NCI-H2081 (cell line): Measurements from ENCODE around the gene AMPH.

Experiments
- DNase-seq, 2 experiments: peaks; one replicate each; lab custom pipeline; 2025; lab: John Stamatoyannopoulos, UW

The AMPH gene

DNA sequence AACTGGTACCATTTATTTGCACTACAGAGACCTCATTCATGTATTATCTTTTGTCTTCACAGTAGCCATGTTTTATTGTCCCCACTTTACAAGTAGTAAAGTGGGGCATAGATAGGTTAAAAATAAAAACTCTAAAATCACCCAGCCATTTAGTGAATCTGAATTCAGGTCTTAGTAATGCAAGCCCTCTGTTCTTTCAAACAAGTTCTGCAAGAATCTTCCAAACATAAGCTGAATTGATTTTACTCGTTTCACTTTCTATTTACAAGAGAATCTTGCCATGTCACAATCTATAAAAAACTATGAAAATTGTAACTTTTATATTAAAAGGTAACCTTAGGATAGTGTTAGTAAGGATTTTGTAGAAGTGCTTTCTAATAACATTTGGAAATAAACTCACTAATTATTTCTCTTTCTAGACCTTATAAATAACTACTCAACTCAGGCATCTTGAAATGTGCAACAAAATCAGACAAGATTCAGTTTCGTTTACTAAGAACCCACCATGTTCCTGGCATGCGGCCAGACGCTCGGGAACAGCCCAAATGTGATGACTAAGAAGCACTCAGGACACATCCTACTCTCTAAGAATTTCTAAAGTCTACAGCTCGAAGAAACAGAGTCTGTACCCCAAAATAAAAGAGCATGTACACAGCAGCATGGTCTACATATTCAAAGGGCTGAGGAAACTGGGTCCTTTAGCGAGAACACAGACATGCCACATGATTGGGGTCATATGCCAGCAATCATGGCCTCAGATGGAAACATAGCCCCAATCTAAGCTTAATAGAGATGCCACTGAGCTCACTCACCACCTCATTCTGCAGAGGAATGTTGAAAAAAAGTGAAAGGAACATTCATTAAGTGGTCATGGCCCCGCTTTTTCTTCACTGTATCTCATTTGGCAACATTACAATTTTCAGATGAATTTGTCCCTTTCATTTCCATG is 167.6 kb downstream of the AMPH start:
- no peak for DNase-seq

DNA sequence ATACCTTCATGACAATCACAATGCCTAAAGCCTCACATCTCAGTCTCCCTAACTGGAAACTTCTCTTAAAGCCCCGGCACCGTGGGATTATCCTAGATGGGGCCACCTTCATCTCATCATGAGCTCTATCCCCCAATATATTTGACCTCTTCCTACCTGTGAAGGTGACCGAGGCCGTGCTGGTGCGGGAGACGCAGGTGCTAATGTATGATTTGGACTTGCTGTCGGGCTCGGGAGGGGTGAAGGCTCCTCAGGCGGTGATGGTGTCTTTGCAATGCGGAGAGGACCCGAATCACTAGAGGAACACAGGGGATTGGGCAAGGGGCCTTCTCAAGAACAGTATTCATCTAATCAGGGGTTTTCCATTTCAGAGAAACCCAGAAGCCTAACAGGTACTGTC is 168.4 kb downstream of the AMPH start:
- DNase-seq: no peak

DNA sequence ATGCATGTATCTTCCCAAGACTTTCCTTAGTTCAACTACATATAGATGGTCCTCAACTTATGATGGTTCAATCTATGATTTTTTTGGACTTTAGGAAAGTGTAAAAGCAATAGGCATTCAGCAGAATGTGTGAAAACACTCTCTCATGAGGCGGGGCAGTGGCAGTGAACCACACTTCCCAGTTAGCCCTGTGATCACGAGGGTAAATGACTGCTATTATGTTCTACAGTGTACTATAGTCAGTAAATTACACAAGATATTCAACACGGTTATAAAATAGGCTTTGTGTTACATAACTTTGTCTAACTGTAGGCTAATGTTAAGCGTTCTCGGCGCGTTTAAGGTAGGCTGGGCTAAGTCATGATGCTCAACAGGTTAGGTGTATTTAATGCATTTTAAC is 169.3 kb downstream of the AMPH start:
- no peak for DNase-seq

DNA sequence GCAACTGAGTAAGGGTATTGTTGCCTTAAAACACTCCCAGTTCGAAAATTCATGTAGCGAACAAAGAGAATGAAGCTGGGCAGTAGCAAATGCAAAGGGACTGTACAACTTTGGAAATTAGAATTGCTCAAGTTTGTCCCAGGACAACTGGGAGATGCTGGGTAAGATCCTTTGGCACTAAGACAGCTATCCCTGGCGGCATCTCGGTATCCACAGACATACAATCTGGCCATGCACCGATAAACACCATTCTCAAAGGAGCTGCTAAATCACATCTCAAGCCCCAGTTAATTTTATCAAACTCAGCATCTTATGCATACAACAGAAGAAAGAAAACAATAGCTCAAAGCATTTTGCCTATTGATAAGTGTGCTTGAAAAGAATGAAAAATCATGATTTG is 177.3 kb downstream of the AMPH start:
- DNase-seq: no peak

DNA sequence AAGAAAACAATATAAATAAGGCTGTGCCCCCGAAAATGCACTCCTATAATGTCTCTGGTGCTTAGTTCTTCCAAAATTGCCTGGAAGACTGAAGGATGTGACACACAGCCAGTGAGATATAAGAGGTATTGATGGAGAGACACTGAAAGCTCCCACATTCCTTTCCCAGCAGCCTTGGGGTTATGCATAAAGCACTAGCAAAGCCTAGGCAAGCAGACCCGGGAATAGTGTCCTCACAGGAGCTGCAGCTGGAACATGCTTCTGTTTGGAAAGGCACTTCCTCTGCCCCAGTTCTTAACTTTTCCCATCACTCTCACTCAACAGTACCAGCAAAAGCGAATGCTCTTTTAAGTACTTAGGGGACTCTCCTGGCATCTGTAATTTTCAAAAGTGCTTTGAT is 178.0 kb downstream of the AMPH start:
- DNase-seq: no peak

DNA sequence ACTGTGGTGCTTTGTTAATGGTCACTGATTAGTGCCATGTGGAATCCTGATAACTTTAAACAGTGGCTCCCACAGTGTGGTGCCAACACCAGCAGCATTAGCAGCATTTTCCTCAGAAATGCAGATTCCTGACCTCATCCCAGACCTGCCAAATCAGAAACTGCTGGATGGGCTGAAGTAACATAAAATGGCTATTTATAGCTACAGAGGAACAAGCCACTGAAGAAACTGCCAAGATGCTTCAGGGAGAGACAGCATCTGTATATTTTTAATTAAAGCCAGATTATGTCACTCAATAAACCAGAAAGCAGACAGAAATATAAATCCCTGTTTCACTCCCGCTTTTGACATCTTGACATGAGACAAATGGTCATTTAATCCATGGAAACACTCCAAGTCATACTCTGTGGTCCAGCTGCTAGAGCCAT is 178.5 kb downstream of the AMPH start:
- DNase-seq: no peak

DNA sequence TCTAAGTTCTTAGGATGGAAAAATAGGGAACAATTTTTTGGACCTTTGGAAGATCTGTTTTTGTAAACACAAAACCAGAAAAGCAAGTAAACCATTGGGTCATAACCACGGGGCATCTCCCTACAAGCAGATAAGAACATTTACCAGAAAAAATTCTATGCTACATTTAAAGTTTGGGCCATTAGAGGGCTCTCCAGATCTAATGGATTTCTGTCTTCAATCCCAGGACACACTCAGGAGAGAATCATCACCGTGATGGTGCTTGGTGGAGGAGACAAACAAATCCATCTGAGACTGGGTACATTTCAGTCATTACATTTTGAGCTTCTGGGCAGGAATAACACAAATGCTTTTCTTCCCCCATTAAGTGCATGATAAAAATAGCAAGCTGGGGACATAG is 179.3 kb downstream of the AMPH start:
- DNase-seq: peak; percentile 33 to 71

DNA sequence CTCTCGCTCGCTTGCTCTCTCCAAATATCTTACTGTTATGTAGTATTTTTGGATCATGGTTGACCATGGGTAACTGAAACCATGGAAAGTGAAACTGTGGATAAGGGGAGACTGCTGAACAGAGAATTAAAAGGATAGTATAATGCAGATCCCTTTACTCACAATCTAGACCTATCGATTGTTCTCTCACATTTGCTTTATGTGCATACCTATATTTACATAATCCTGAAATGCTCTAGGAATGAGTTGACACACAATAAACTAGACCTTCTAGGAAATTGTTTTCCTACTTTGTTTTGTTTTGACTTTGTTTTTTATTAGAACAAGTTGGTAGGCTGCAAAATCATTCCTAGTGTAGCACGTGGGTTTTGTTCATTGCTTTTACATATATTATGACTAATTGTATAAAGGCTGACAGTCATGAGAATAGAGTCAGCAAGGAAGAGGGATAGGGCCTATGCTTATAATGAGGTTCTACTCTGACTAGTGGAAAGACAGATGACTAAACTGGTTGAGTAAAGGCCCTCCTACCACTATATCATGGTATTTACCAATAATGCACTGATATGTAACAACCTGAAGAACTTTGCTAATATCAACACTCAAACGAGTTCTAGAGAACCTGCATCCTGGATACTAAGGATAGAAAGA is 182.5 kb downstream of the AMPH start:
- DNase-seq: no peak

DNA sequence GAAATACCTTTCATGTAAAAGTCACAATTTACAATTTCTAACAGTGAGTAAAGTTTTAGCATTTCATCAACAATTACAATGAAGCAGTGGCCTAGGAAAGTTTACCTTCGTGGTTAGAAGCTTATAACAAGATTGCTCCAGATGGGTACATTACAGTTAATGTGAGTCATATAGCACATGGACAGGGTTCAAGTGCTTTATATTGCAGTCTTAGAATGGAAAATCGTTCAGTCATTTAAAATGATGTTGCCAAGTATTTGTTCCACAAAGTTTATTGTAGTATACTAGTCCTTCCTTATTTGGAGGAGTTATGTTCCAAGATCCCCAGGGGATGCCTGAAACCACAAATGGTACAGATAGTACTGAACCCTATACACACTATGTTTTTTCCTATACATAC is 183.1 kb downstream of the AMPH start:
- DNase-seq: no peak

DNA sequence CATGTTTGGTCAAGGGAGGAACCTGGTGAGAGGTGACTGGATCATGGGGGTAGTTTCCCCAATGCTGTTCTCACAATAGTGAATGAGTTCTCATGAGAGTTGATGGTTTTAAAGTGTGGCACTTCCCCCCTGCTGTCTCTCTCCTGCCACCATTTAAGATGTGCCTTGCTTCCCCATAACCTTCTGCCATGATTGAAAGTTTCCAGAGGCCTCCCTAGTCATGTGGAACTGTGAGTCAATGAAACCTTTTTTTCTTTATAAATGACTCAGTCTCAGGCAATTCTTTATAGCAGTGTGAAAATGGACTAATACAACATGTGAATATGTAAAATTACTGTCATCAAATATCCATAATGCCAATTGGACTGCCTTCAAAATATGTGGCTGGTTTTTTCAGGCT is 192.2 kb downstream of the AMPH start:
- DNase-seq: no peak

DNA sequence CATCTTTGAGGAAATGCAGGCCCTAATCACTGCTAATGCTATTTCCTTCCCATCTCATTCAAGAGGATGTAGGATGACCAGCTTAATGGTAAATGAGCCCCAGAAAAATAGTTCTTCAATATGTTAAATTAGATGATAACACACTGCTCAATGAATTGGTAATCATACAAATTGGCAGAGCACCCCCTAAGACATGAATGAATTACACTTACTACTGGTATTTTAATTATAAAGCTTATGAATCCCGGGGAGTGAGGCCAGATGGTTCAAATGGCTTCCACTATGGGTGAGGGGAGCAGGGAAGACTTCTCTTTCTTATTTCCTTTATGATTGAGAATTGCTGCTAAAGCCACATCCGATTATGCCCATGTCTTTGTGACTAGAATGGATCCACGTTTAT is 198.5 kb downstream of the AMPH start:
- no peak for DNase-seq

DNA sequence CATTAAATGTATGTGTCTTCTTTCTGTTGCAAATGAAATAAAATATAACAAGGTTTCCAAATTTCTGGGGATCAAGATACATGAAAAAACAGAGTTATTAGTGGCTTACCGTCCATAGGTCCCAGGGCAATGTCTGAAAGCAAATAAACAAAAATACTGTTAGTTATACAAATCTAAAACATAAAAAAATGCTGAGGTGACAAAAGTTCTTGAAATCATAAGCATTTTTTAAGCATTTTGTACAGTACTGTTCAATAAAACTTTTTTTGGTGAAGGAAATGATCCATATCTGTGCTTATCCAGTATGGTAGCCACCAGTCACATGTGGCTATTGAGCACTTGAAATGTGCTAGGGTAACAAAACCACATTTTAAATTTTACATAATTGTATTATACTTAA is 199.1 kb downstream of the AMPH start:
- no peak for DNase-seq

DNA sequence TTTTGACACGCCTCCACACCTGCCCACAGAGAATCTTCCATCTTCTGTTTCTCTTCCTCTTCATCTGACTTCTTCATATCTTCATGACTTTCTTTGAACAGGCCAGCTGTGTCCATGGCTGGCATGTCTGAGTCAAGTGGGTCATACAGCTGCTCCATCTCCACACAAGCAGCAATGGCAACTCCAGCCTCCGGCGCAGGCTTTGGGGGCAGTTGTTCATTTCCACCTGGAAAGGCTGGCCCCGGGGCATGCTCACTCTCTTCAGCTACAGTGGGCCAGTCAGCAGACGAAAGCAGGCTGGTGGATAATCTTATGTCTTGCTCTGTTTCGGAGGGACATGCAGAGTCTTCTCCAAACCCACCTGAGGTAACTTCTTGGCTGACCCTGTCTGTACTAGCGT is 202.1 kb downstream of the AMPH start:
- no peak for DNase-seq

DNA sequence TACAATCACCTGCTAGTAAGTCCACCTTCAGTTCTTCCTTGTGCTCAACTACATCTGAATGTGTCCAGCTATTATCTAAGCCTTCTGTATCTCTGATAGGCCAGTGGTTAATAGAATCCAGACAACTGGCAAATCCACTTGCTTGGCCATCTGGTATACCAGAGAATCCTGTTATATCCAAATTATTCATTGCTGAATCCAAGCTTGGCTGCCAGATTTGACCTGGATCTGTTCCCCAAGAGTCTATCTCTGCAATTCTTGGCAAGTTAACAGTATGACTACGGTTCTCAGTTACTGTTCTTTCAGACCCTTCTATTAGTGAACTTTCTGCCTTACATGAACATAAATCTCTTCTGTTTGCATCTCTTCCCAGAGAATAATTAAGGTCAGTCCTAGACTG is 203.1 kb downstream of the AMPH start:
- no peak for DNase-seq

DNA sequence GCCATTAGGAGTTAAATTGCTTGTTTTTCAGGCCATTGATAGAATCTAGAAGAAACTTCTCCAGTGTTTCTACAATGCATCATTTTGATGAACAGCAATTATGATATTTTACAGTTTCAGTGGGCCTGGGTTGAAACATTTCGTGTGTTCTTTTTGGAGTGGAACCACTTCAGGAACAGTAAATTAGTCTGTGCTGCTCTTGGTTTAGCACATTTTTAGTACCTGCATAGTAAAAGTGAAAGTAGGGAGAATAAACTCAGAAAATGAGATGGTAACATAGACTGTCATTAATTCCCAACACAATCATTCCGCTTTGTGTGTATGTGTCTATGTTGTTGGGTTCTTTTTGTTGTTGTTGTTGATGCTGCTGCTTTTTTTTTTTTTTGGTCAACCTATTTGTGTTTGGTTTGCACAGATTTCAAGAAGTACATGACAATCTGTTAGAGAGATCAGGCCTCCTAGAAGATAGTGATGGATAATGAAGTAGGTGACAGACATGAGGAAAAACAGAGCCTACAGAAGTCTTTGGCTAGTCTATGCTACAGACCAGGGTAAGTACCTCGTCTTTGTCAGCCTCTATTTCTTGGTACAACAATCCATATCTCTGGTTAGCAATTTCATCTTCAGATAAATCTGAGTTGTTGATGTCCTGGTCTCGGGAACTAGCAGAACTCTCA is 203.8 kb downstream of the AMPH start:
- DNase-seq: no peak

DNA sequence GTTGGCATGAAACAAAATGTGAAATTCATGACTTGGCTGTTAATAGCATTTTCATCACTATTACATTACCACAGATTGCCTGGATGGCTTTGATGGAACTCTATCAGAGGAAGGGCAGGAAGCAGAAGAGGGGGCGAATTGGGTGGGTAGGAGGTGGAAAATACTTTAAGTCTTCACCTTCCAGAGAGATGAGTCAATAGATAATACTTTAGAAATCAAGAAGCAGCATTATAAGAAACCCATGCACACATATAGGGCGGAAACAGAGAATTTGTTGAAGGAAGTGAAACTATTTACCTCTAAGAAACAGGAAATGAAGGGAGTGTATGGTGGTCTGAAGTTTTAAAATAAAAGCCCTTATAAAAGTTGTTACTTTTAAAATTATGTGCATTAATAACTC is 205.7 kb downstream of the AMPH start:
- no peak for DNase-seq

DNA sequence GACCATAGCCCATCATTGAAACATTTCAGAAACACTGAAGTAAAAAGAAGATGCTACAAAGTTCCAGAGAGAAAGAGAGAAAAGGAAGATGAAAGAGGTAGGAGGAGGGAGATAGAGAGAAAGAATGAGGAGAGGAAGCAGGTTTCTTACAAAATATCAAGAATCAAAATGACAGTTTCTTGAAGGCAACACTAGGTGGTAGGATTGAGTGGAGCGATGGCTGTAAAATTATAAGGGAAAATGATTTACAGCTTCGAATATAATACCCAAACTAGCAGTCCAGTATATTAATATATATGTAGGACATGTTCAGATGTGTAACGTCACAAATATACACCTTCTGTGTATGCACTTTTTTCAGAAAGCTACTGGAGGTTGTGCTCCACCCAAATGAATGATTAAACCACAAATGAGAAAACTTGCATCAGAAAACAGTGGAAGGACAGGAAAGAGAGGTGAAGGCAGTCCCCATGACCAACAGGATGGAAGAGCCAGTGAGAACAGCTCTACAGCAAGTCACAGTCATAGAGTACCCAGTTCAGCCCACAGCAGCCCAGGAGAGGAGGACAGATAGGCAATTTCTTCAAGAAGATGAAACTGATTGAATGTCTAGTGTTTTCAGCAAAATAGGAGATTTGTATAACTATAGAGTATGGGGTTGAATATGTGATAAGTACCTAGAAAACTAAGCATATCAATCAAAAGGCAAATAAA is 206.3 kb downstream of the AMPH start:
- no peak for DNase-seq

DNA sequence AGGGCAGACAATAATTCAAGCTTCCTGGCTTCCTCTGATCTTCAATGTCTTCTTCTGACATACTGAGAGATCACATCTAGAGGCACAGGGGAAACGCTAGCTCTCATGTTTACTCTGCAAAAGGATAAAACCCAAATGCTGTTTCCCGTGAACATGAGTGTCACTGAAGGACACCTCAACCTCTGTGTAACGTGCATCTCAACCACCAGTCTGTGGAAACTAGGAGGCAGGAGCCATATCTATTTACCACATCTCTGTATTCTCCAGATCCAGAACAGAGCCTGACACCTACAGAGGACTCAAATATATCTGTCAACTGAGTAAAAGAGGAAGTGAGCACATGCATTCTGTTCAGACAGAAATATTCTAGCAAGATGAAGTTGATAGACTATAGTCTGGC is 217.4 kb downstream of the AMPH start:
- DNase-seq: no peak

DNA sequence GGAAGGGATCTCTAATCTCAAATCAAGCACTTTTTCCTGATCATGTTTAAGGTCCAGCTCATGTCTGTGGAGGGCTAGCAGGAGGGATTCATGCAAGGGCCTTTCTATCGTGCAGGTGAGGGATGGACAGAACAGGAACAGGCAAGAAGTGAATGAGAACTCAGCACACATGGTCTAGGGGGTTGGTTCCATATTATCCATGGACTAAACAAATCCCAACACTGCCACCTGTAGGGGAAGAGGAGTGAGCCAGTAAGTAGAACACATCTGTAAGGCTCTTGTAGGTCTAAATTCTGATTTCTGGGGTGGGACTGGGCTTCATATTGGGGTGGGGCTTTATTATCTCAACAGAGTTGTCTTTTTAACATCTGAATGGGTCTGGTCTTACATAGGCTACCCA is 219.8 kb downstream of the AMPH start:
- DNase-seq: no peak

DNA sequence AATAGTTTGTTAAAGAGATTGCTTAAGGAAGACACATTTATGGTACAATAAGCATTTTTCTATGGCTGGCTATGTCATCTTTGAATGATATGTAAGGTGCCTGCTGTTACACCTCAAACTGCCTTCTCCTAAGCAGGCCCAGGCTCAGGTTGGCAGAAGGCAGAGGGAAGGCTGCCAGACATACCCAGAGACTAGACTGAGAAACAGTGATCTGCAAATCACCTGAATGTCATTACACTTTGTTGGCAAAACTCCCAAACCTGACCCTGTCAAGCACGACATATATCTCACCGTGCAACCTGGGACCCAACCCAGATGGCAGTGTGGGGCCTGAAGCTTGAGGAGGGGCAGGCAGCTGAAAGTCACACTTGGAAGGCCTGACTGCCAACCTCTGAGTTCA is 221.1 kb downstream of the AMPH start:
- DNase-seq: peak; percentile 2 to 50

DNA sequence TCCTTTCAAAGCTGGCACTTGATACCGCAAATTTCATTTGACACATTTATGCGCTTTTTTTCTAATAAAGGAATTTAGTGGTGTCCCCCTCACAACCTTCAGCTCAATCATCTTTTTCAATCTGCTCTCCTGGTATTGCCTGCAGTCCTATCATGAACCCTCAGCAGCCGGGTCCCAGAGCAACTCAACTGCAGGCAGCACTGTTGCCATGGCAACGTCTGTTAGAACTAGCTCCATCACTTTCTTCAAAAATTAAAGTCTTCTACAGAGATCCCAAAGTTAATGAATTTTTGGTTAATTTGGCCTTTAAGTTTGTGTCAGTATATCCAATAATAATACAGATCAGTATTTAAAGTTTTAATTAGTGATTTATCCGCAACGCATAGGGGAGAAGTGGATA is 221.6 kb downstream of the AMPH start:
- DNase-seq: no peak

DNA sequence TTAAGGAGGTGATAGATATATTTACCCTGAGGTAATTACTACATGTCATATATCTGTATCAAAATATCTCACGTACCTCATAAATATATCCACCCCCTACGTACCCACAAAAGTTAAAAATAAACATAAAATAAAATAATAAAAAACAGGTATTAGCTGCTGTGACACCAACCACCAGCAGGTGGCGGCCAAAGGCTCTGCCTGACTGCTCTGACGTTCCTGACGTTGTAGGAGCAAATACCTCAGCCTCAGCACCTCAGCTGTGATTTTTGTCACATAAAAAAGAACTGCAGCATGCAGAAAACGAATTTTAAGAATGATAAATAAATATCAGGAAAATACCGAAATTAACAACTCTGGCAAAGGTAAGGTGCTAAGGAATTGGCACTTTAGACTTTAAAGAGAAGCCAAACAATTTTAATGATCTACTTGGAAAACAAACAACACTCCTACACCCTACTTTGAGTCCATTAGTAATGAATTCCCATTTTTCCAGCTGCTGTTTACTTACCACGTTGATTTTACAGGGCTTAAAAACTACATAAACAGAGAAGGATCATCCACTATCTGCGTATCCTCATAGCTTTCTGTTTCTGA is 232.3 kb downstream of the AMPH start:
- DNase-seq: peak; percentile 54 to 56
